Upper lobe of right lung (tissue), 1 donor: ENCODE results near the gene FARP1. TPM values are rescaled to one million over a fixed set of nuclear protein-coding genes. Genes with fewer than 3 reads are reported as not detected.

ENCODE experiments used
- ATAC-seq: fragments of 200-7000 bp; cut with Tn5 transposase; one replicate; pipeline ENCODE4 v1.9.1; 2020; ENCODE audit warnings: mild to moderate bottlenecking, moderate library complexity
- DNase-seq: peaks from one replicate; pipeline ENCODE4 v3.0.0-alpha.2; 2020
- H3K27ac ChIP-seq: fragments of 200-600 bp; one replicate; pipeline ENCODE4 v1.8.0; 2022
- H3K27me3 ChIP-seq: fragments of 200-600 bp; one replicate; pipeline ENCODE4 v1.8.0; 2022; ENCODE audit warnings: mild to moderate bottlenecking
- H3K36me3 ChIP-seq: fragments of 200-600 bp; one replicate; pipeline ENCODE4 v1.8.0; 2022
- H3K4me1 ChIP-seq: fragments of 200-600 bp; one replicate; pipeline ENCODE4 v1.8.0; 2022
- H3K4me3 ChIP-seq: fragments of 200-600 bp; one replicate; pipeline ENCODE4 v1.8.0; 2022; ENCODE audit warnings: mild to moderate bottlenecking
- H3K9me3 ChIP-seq: fragments of 200-600 bp; one replicate; pipeline ENCODE4 v1.8.0; 2022
- intact Hi-C: fragments of 100-400 bp; cut with DNase I; formaldehyde crosslinking; loops from one replicate; pipeline ENCODE4 v1.11.0; 2022
- total RNA-seq: library from RNA; stranded (reverse); fragmentation: NEBNext Ultra II Directional; extraction: Animal tissue kit (Norgen Biotek cat#: 25700); gene quantifications from one replicate; pipeline ENCODE4 v1.2.1, GENCODE V29; 2021
- TF ChIP-seq, protein P1 (sequence below): fragments of 200-600 bp; IDR thresholded peaks from one replicate; pipeline ENCODE4 v1.8.0; 2022; ENCODE audit warnings: antibody characterized with exemption
- donor health status: DM: no; HTN: yes; CAD: no; lungs with severe emphysema.

The FARP1 gene
- total RNA-seq, 1 donor from 2014 or later = 95.9 TPM

DNA sequence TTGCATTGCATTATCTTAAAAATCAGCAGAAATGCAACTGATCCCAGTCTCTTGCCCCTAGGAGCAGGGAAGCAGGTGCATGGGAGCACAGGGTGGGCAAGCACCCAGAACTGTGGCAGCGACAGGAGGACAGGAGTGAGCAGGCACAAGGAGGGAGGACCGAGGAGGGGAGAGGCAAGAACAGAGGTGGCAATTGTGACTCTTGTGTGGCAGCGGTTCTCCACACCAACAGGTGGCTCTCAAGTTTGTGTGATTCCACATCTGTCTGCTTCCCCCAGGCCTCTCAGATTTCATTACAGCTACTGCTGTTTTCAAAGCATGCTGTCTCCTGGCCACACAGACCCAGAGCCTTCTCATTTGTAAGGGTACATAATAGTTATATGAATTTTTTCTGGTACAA is 325.5 kb downstream of the FARP1 start:
- Histone ChIP-seq H3K27me3 (no peaks in the 10 kb centered on the region), H3K9me3 (no peaks in the 10 kb centered on the region), H3K27ac (no peak overlapping the region), H3K4me1 (no peaks in the 10 kb centered on the region), H3K4me3 (no peak overlapping the region), H3K36me3 (peaks cover 51% of the 10 kb centered on the region)
- no peak for ATAC-seq
- TF ChIP-seq, protein P1, sequence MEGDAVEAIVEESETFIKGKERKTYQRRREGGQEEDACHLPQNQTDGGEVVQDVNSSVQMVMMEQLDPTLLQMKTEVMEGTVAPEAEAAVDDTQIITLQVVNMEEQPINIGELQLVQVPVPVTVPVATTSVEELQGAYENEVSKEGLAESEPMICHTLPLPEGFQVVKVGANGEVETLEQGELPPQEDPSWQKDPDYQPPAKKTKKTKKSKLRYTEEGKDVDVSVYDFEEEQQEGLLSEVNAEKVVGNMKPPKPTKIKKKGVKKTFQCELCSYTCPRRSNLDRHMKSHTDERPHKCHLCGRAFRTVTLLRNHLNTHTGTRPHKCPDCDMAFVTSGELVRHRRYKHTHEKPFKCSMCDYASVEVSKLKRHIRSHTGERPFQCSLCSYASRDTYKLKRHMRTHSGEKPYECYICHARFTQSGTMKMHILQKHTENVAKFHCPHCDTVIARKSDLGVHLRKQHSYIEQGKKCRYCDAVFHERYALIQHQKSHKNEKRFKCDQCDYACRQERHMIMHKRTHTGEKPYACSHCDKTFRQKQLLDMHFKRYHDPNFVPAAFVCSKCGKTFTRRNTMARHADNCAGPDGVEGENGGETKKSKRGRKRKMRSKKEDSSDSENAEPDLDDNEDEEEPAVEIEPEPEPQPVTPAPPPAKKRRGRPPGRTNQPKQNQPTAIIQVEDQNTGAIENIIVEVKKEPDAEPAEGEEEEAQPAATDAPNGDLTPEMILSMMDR = no peak
- no peak for DNase-seq
- intact Hi-C loops = no loop called here

DNA sequence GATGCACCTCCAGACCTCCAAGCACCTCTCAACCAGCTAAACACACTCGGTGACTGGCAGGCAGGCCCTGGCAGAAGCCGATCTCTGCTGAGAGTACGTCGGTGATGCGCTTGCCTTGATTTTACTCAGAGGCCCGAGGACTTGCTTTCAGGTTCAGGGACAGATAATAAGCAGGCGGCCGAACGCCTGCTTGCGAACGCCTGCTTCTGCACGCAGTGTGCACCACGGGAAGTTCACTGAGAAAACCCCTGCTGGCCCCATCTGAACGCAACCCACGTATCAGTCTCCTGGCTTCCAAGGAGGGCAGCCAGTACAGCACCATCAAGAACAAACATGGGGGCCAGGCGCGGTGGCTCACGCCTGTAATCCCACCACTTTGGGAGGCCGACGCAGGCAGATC is 326.0 kb downstream of the FARP1 start:
- intact Hi-C loops = no loop called here
- DNase-seq = no peak
- ATAC-seq = no peak
- Histone ChIP-seq H3K4me1 (no peaks in the 10 kb centered on the region), H3K9me3 (no peaks in the 10 kb centered on the region), H3K27me3 (no peaks in the 10 kb centered on the region), H3K4me3 (no peak overlapping the region), H3K36me3 (peaks cover 49% of the 10 kb centered on the region), H3K27ac (no peak overlapping the region)
- TF ChIP-seq, protein P1 = no peak

DNA sequence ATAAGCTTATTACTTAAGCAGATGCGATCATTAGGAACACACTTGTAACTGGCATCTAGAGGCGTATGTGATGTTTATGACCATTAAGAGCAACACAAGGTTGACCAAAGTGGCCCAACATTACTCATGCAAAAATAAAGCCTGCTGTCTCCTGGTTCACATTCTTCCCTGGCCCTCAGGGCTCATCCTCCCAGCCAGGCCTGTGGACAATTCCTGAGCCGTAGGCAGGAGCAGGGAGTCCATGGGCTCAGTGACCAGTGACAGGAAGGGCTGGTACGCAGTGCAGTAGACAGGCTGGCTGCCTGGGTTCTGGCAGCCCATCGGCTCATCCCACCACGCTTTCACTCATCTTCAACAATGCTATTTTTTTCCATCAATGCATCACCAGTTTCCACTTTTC is 328.0 kb downstream of the FARP1 start:
- peaks cover 46% of the 10 kb centered on the region for H3K36me3 ChIP-seq

DNA sequence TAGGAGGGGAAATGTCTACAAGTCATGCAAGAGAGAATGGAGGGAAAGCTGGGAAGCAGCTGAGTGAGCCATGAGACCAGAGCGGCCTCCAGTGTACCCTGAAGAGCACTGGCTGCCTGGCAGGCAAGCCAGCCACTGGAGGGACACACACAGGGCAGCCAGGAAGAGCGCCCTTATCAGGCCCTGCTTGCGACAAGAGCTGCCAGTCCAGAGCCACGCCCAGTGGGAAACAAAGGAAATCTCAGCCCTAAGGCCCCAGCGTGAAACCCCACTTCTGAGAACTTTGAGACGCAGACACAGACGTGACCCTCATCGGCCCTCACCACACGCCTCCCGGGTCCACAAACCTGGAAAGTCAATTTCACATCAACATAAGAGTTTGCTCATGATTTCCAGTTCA is 329.0 kb downstream of the FARP1 start:
- ATAC-seq (peak; percentile 76), DNase-seq (no peak)
- Histone ChIP-seq H3K36me3 (peaks cover 36% of the 10 kb centered on the region), H3K27me3 (no peaks in the 10 kb centered on the region), H3K4me1 (peaks cover 19% of the 10 kb centered on the region), H3K9me3 (no peaks in the 10 kb centered on the region), H3K27ac (no peak overlapping the region), H3K4me3 (no peak overlapping the region)
- TF ChIP-seq, protein P1 = peak; percentile 11
- intact Hi-C loops = no loop called here

More for the DNA sequence above, 328.0 kb downstream of the FARP1 start:
- Histone ChIP-seq H3K4me1 (peaks cover 9% of the 10 kb centered on the region), H3K27me3 (no peaks in the 10 kb centered on the region), H3K9me3 (no peaks in the 10 kb centered on the region), H3K27ac (no peak overlapping the region), H3K4me3 (no peak overlapping the region)
- DNase-seq = no peak
- TF ChIP-seq, protein P1 = no peak
- intact Hi-C loops = no loop called here
- no peak for ATAC-seq

DNA sequence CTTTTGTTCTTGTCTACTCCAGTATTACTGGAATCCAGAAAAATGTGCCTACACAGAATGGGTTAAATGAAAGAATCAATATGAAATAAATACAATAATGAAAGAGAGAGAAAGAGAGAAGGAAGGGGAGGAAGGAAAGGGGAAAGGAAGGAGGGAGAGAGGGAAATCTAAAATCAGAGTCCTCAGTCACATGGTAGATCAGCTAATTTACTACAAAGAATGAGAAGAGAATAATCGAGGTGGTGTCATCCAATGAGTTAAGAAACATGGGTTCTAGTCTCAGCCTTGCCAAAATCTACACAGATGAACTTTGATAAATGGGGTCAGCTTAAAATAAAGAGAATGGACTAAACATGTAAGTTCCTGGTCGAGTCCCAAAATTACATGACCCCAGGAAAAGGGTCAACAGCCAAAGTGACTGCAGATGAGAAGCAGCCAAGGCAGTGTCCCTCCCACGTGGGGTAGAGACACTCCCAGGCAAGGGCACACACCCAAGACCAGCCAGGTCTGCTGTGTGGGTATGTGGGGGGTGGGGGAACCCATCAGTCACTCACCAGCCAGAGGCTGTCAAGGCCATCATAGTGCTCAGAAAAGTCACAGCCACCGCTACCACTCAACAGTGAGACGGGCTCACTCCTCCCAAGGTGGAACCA is 330.4 kb downstream of the FARP1 start:
- TF ChIP-seq, protein P1 = no peak
- no peaks in the 10 kb centered on the region for H3K9me3 ChIP-seq
- H3K36me3 ChIP-seq = peaks cover 35% of the 10 kb centered on the region
- H3K27me3 ChIP-seq = no peaks in the 10 kb centered on the region
- ATAC-seq (no peak), DNase-seq (no peak)
- intact Hi-C loops = no loop called here
- H3K4me1 ChIP-seq = peaks cover 19% of the 10 kb centered on the region
- no peak overlapping the region for H3K4me3 ChIP-seq
- H3K27ac ChIP-seq = no peak overlapping the region

DNA sequence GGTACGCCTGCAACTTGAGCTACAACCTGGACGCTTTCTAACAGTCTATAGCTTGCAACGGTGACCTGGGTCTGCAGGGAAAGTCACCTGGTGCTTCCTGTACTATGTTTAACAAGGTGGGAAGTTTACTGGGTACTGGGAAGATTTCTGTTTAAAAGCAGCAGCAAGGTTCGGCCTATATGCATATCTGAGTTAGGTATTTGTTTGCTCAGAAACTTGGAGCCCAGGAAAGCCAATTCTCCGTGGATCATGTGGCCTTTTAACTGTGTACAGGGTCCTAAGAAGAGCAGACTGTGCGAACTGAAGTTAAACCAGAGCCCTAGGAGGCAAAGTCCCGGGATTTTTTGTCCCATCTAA is 330.9 kb downstream of the FARP1 start:
- Histone ChIP-seq H3K27me3 (no peaks in the 10 kb centered on the region), H3K36me3 (peaks cover 35% of the 10 kb centered on the region), H3K27ac (no peak overlapping the region), H3K9me3 (no peaks in the 10 kb centered on the region), H3K4me1 (peaks cover 19% of the 10 kb centered on the region), H3K4me3 (no peak overlapping the region)
- TF ChIP-seq, protein P1 = no peak
- ATAC-seq (no peak), DNase-seq (no peak)
- intact Hi-C loops = no loop called here
